Urothelium cell line (cell line): ENCODE results near the gene MB21D2.

Source experiments
- DNase-seq: peaks from one replicate; pipeline ENCODE4 v3.0.0; 2011; ENCODE audit warnings: low spot score, mixed read lengths
- FAIRE-seq: peaks from 2 replicates; lab custom pipeline; 2011; peaks lifted over from hg19 to GRCh38; lab: Jason Lieb, UNC

The MB21D2 gene

DNA sequence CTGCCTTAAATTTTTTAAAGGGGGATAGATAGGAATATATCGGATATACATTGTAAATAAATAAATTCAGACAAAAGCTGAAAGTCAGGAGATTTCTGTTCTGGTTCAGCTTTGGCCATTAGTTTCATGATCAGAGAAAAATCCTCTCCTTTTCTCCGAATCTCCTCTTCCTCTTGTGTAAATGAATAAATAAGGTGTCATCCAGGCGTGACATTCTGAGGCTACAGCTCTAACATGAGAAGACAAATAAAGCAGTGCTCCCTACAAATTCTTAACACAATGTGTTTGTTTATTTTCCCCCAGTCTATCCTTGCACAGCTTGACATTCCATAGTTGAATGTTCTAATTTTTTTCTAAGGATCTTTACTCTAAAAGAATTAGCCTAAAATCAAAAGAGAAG, 9.4 kb upstream of the MB21D2 start:
- DNase-seq (no peak), FAIRE-seq (no peak)

- DNase-seq (no peak), FAIRE-seq (no peak)
Measured at GRCh38 chr3:192923731-192924130, 6.1 kb upstream of the MB21D2 start.

DNA sequence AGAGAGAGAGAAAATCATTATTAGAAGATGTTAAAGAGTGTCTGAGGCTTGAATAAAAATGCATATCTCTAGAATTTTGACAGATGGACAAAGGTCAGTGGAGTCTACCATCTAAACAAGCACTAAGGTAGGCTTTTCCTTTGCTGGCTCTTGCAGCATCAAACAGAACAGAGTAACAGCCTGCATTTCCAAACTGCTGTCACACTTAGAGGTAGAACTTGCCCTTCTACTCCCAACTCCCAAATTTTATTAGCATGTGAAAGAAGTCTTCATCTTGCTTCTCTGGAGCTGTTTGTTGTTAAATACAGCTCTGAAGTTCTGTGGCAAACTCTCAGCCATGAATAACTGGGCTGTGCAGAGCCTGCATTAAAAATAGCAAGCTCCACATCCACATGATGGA, 4.1 kb upstream of the MB21D2 start:
- no peak for FAIRE-seq
- no peak for DNase-seq

GRCh38 chr3:192920411-192920810, 2.8 kb upstream of the MB21D2 start:
- DNase-seq (no peak), FAIRE-seq (no peak)

DNA sequence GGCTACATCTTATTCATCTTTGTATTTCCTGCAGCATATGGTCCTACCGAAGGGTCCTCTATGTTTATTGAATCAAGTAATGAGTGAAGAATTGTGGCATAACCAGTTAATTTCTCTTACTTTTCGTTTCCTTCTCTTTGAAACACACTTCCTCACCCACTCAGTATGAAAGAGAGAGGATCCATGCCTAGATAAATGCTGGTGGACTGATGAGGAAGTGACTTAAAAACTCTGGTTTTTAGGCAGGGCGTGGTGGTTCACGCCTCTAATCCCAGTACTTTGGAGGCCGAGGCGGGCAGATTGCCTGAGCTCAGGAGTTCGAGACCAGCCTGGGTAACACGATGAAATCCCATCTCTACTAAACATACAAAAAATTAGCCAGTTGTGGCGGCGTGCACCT, 2.2 kb upstream of the MB21D2 start:
- FAIRE-seq (no peak), DNase-seq (no peak)

- FAIRE-seq (no peak), DNase-seq (no peak)
Measured at GRCh38 chr3:192918275-192918588, 576 bp upstream of the MB21D2 start.

GRCh38 chr3:192917028-192917403, 640 bp downstream of the MB21D2 start:
- DNase-seq, result peak; percentile 56
- no peak for FAIRE-seq

DNA sequence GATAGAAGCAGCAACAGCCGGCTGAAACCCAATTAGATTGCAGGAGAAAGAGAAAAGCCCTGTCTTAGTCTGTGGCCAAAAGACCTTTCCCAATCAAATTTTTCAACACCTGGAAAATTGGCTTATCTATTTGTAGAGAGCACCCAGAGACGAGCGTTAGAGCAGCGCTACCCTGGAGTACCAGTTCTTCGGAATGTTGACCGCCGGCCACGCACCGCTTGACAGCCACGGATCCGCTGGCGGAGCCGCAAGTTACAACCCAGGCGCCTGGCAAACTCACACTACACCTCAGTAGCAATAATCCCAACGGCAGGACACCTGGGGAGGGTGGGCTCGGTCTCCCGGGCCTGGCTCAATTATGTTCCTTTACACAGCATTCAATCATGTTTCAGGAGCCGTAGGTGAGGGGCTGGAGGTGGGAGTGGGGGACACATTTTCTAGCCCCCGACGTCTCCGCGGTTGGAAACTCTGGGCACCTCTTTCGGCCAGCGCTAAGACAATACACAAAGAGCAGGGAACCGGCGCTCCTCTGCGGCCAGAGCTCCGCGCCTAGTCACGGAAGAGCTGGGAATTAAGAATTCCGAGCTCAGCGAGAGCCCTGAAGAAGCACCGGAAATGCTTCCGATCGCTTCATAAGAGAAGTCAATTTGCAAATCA, 1.2 kb downstream of the MB21D2 start:
- FAIRE-seq (no peak), DNase-seq (peak; percentile 20)

DNA sequence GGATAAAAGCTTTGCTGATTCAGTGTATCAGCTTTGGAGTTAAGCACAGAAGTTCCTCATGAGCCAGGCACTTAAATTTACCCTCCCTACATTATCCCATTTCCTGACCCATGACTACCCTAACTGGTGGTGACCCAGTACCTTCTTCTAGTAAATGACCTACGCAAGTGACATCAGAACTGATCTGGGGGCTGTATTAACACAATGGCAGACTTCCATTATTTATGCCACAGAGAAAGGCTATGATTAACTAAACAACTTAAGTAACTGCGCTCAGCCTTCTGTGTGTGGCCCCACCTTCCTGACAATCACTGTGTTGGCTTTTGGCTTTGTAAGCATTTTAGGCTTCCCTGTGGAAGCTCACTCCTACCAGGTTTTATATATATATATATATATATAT, 1.9 kb downstream of the MB21D2 start:
- DNase-seq, result no peak
- no peak for FAIRE-seq

GRCh38 chr3:192915304-192915703, 2.4 kb downstream of the MB21D2 start:
- DNase-seq (peak; percentile 25), FAIRE-seq (no peak)

DNA sequence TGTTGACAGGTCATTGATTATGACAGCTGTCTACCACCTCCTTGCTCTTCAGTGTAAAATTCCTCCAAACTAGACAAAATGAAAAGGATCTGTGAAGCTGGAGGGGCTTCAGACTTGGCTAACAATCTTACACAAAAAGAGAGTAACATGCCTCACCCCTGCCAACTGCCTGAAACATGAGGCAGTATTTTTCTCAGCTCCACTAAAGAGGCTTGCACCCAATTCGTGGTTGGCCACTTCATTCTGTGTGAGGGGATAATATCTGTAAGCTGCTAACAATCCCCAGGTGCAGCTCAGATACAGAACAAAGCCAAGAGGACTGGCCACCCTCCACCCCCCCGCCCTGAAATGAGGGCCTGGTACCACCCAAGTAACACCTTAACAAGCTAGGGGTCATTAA, 2.8 kb downstream of the MB21D2 start:
- DNase-seq (no peak), FAIRE-seq (no peak)

DNA sequence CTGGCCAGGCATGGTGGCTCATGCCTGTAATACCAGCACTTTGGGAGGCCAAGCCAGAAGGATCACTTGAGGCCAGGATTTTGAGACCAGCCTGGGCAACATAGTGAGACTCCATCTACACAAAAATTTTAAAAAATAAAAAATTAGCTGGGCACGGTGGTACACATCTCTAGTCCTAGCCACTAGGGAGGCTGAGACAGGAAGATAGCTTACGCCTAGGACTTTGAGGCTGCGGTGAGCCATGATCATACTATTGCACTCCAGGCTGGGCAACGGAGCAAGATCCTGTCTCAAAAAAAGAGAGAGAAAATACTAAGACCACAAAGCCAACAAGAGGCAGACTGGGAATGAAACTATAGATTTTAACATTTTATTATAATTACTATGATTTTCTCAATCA, 4.1 kb downstream of the MB21D2 start:
- no peak for FAIRE-seq
- no peak for DNase-seq

DNA sequence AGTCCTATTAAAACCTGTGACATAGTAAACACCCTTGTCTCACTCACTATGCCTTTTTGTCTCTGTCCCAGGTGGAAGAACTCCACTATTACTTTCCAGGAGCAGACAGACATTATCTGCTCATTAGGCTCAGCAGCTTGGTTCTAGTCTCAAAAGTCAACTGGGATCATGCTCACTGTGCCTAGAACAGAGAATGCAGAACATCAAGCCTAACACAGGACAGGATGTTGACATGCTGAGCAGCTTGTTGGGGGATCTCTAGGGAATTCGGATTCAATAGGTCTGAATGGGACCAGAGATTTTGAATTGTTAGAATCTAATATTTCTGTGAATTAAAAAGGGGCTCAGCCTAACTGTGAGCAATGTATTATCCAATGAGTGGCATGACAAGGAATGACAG, 6.4 kb downstream of the MB21D2 start:
- FAIRE-seq (no peak), DNase-seq (no peak)

DNA sequence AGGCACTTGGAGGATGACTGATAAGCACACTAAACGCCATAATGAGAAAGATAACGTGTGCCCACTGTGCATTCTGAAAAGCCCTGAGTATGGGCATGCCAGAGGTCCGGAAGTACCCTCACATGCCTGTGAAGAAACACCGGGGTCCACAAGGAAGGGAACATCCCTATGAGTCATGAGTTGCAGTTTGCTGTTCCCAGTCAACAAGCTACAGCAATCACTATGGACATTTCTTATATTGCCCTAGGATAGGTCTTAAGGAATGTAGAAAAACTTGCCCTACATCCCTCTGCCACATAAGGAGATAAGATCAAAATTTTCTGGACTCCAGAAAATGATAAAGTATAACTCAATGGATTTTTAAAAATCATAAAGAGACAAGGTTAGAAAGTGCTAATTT, 9.9 kb downstream of the MB21D2 start:
- DNase-seq, result no peak
- no peak for FAIRE-seq

DNA sequence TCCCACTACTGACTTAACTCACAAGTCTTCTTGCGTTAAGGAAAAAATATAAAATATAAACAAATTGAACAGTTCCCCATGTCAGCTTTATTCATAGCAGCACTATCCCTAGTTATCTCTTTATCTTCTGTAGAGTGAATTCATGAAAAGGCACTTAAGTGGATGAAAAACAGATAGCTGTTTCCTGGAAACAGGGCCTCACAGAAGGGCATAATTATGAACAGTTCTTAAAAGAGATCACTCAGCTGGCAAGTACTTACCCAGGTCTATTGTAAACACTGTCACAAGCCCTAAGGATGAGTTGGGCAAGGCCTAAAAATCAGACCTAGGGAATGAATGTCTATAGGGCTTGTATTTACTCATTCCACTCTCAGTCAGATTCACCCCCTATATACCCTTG, 10.7 kb downstream of the MB21D2 start:
- no peak for FAIRE-seq
- no peak for DNase-seq

GRCh38 chr3:192905980-192906678, 11.5 kb downstream of the MB21D2 start:
- no peak for DNase-seq
- no peak for FAIRE-seq

GRCh38 chr3:192904632-192905289, 12.9 kb downstream of the MB21D2 start:
- DNase-seq, result no peak
- no peak for FAIRE-seq

- FAIRE-seq, result no peak
Measured at GRCh38 chr3:192902549-192902948, 15.1 kb downstream of the MB21D2 start.

GRCh38 chr3:192901435-192901834, 16.2 kb downstream of the MB21D2 start:
- DNase-seq (no peak), FAIRE-seq (no peak)

More at GRCh38 chr3:192902549-192902948, 15.1 kb downstream of the MB21D2 start:
- DNase-seq, result no peak

DNA sequence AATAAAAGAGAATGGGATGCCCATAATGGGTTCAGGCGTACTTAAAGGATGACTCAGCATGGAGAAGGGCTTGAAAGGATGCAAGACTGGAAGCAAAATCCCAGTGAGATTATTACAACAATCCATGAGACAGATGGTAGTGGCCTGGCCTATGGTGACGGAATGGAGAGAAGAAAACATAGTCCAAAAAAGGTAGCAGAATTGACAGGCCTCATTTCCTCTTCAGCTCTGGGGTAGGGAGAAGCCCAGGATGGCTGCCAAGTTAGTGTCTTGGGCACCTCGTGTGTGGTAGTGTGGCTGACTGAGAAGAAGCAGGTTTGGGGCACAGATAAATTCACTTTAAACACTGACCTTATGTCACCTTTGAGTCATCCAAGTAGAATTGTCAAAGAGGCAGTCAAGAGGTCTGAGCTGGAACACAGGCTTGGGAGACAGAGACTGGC, 18.1 kb downstream of the MB21D2 start:
- DNase-seq (peak; percentile 43), FAIRE-seq (no peak)

DNA sequence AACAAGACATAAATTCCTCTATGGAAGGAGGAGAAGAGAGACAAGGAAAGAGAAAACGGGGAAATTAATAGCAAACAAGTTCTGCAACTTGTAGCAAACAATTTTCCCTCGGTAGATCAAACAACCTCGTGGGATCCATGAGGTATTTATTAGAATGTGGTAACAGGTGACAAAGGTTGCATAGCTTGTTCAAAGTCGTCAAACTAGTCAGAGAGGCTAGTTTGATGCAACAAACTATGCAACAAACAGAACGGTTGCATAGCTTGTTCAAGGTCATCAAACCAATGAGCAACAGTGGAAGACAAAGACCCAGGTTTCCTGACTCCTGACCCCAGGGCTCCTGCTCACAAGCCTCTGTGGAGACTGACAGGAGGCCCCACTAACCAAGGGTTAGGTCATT, 20.7 kb downstream of the MB21D2 start:
- no peak for FAIRE-seq
- no peak for DNase-seq

DNA sequence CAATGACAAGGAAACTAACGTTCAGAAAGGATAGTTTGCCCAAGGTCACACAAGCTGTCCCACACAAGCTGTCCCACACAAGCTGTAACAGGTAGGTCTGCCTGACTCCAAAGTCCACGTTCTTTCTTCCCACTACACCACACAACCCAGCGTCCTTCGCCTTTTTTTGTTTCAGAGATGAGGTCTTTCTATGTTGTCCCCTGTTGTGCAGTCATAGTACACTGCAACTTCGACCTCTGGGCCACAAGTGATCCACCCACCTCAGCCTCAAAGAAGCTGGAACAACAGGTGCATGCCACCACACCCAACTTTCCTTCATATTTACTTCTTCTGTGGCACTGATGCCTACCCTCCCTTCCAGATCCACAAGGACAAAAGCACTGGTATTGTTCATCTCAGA, 21.4 kb downstream of the MB21D2 start:
- FAIRE-seq, result no peak
- DNase-seq, result no peak
